GM21529 (cell line): ENCODE measurements around the gene IL6R.
A peak's percentile ranks its signal among the peaks of the same experiment; 100 is the strongest.
"Not testable (repeated sequence)": the region's sequence is repeated elsewhere in the genome, so short reads cannot be mapped to it uniquely, and the experiment has no call there.

Source experiments
- ATAC-seq: cut with Tn5 transposase; IDR thresholded peaks from one replicate; pipeline ENCODE4 v1.9.1; 2021; ENCODE audit not compliant: unreplicated experiment

Gene IL6R

DNA sequence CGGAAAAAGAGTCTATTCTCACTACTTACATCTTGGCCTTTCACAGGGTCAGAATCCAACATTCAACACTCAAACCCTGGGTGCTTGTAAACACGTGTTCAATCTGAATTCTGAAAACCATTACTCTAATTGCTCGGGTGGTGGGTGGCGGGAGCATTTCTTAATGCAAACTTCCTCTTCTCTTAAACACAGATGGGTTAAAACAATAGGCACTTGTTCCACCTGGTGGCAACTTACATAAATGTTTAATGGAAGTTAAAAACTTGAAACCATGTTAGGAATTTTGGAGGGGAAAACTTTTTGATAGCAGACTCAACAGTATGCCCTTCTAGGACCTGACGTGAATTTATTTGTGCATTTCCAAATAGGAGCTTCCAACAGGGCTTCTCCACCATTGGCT lies 73.5 kb downstream of the IL6R start:
- ATAC-seq = no peak

DNA sequence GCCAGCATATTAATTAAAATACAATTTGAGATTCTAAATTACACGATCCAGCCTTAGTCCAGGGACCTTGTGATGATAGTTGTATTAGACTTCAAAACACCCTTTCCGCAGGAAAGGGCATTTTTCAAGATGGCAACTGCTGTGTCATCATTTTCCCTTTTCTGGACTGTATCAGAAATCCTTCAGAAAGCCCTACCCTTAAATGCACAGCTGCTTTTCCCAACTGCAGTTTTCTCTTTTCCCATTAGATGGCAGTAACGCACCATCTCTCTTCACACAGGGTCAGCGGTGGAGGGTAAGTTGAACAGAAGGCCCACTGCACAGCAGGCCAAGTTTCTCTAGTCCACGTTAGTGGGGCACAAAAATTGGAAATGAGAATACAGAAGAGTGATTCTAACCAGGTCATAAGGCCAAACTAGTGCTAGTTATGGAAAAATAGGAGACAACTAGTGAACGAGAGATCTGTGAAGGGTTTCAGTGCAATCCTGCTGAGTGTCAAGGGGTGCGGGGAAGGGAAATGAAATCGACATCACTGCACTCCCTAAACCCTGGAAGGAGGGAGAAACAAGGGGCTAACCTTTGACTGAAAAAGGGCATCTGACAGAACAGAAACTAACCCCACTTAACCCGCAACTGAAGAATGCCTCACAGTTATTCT lies 74.8 kb downstream of the IL6R start:
- no peak for ATAC-seq

DNA sequence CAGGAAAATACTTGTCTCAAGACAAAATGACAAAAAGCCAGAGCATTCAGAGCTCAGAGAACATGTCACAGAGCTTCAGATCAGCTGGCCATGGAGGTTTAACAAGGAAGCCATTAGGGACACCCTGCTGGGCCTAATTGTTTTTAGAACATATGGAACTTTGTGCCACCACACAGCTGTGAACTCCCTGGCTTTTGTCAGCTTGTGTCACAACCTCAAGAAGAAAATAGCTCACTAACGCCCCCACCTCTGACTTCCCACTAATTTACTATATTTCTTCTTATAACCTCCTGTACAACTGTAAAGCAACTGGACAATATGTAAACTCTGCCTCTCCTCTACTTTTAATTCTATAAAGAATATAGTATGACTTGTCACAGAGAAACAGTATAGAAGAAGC lies 75.9 kb downstream of the IL6R start:
- ATAC-seq = no peak

DNA sequence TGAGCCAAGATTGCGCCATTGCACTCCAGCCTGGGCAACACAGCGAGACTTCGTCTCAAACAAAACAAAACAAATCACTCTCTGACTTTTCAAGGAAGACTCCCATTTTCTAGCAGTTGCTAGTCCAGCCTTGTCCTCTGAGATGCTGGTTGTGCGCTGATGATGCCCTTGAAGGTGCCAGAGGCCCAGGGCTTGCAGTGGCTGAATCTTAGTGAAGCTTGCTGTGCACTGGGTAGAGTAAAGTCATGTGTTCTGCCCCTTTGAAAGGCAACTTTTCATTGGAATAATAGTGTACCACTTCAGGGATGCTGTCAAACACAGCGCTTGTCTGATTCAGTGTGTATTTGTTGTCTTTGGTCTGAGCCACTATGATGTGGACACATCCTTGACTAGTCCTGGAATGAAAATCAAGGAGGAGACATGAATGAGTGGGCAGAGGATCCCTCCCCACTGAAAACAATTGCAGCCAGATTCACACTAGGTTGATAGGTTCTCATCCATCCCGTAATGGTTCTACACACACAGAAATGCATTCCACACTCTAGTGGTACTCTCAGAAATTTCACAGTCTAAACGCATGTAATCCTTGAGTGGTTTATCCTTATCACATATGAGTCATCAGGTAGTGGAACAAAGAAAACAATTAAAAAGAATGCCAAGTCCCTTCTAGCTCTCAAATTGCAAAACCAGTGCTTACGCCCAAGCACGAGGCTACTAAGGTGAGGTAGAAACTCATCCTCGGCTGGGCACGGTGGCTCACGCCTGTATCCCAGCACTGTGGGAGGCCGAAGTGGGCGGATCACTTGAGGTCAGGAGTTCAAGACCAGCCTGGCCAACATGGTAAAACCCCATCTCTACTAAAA lies 79.0 kb downstream of the IL6R start:
- no peak for ATAC-seq

DNA sequence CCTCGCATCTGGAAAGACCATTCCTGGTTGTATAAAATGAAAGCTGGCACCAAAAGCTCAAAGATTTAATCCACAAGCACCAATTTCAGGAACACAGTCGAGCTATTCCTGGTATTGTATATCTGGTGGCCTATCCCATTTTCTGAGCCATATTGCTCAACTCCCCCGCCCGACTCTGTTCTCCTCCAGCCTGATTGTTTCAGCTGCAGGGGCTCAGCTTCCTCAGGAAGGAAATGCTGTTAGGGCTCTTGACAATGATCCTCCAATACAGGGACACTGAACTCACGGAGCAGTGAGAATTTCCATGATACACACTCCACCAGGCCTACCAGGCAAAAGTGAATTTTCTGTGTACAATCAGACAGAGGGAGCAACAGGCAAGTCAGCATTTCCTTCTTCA lies 80.0 kb downstream of the IL6R start:
- ATAC-seq = no peak

- ATAC-seq = no peak
These were observed 80.9 kb downstream of the IL6R start for GRCh38 chr1:154485910-154486496.

DNA sequence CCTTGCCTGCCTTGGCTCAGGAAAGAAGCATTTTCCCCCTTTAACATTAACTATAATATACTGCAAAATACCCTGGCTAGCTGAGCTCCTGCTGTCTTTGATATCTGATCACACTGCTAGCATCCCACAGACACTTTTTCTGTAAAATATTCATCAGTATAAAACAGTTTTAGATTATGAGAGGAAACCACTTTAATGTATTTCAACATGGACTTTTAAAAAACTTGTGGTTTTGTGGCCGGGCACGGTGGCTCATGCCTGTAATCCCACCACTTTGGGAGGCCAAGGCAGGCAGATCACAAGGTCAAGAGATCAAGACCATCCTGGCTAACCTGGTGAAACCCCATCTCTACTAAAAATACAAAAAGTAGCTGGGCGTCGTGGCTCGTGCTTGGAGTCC lies 81.6 kb downstream of the IL6R start:
- ATAC-seq = not testable (repeated sequence)

DNA sequence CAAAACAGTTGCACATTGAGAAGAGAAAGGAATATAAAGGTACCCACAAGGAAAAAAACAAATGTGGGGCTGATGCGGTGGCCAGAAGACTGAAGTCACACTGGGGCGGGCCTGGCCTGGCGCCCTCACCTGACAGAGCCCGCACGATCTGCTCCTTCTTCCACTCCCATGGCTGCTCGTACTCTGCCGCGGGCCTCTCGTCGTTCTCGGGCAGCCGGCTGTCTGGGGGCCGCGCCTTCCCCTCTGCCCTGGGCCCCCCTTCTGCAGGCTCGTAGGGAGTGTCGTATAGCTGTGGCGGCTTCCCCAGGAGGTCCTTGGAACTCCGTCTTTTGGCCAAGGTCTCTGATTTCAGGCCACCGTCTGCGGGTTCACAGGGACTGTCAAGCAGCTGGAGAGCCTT lies 83.8 kb downstream of the IL6R start:
- ATAC-seq = no peak

DNA sequence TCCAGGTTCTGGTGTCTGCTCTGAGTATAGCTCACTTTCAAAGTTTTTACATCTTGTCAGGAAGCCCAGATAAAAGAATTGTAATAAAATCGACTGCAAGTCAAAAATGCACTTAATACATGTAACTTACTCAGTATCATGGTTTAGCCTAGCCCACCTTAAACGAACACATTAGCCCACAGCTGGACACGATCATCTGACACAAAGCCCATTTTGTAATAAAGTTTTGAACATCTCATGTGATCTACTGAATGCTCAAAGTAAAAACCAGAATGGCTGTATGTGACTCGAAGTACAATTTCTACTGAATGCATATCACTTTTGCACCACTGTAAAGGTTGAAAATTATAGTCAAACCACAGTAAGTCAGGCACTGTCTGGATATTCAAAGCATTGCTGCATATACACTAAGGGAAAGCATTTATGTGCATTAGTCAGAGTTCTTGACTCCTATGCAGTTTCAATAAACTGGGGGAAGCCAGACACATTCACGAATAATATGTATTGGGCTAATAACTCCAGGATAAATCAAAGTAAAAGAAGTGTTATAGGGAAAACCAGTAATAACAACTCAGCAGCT lies 84.6 kb downstream of the IL6R start:
- no peak for ATAC-seq

DNA sequence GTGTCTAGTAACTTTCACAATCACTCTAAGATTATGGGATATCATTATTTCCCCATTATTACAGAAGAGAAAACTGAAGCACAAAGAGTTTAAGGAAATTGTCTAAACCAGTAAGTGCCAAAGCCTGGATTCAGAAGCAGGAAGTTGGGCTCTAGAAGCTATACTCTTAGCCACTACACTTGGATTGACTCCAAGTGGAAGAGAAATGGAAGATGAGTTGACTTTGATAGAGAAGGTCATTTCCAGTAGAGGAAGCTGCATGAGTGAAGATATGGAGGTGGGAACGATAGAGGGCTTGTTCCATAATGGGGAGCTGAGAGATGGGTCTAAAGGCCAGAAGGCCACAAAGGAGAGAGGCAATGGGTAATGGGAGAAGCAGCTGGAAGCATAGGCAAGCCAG lies 85.2 kb downstream of the IL6R start:
- no peak for ATAC-seq

- no peak for ATAC-seq
These were observed 87.0 kb downstream of the IL6R start for GRCh38 chr1:154492115-154492514.

DNA sequence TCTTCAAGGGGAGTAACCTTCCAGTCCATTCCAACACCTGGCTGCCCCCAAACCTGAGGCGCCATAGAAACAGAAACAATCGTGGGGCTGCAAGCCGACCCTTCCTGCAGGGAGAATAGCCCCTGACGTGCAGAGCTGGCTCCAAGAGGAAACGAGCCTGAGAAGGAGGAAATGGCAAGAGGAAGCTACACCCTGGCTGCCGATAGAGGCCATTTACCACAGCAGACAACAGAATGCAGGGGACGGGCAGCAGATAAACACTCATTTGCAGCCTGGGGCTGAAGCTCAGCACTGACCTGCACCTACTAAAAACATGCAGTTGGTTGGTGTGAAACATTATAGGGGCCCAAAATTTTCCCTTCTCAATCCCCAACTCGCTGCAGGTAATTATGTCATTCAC lies 88.1 kb downstream of the IL6R start:
- ATAC-seq = no peak

- no peak for ATAC-seq
These were observed 90.5 kb downstream of the IL6R start for GRCh38 chr1:154495496-154496273.

GRCh38 chr1:154496383-154496782 lies 91.2 kb downstream of the IL6R start:
- no peak for ATAC-seq

DNA sequence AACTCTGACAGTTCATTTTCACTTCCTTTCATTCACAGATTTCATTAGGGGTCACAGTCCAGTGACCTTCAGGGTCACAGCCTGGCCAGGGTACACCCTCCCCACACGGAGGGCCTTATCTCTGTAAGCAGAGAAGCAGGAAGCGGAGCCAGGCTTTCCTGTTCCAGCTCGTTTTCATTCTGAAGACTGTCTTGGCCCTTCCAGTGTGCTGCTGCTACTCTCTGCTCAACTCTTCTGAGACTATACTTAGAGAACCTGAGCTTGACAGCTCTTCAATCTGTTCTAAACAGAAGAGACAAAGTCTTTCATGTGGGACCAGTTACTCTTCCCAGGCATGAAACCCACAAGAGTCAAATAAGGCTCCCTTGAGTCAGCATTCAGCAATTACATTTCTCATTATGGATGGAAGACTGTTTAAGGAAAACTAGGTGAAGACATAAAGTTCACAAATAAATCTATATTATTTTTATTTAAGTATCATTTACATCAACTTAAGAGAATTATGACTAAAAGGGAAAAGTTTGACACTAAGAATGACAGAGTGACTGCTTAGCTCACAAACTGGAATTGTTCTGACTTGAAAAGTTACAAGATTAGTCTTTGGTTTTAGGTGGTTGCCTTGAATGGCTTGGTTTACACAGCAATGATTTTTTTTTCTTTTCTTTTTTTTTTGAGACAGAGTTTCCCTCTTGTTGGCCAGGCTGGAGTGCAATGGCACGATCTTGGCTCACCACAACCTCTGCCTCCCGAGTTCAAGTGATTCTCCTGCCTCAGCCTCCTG lies 92.1 kb downstream of the IL6R start:
- peak; percentile 50 for ATAC-seq

GRCh38 chr1:154499446-154499845 lies 94.3 kb downstream of the IL6R start:
- ATAC-seq = no peak

GRCh38 chr1:154500533-154500932 lies 95.4 kb downstream of the IL6R start:
- no peak for ATAC-seq

GRCh38 chr1:154501423-154502065 lies 96.4 kb downstream of the IL6R start:
- ATAC-seq = no peak

GRCh38 chr1:154502066-154502743 lies 97.1 kb downstream of the IL6R start, which contains the start of the genes SHE and TDRD10:
Gene SHE (minus strand): TSS chr1:154502412. CDS start chr1:154502026, 386 bp downstream.
Gene TDRD10 (plus strand): TSS chr1:154502219. CDS start chr1:154506904, 4,685 bp downstream.
- ATAC-seq = no peak
